HCEC 1CT (cell line): ENCODE data around the gene RPL34.

ENCODE experiments used
- DNase-seq: peaks from one replicate; pipeline ENCODE4 v3.0.0-alpha.2; 2017

RPL34 gene

DNA sequence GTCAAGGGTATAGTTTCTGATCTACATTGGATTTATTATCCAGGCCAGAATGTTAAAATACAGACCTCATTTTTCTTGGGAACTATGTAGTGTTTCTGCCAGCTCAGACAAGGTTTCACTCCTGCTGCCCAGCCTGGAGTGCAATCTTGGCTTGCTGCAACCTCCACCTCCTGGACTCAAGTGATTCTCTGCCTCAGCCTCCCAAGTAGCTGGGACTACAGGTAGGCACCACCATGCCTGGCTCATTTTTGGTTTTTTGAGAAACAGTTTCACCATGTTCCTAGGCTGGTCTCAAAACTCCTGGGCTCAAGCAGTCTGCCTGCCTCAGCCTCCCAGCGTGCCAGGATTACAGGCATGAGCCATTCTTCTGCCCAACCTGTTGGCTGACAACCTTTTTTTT lies 5.7 kb downstream of the RPL34 start:
- DNase-seq, result no peak

DNA sequence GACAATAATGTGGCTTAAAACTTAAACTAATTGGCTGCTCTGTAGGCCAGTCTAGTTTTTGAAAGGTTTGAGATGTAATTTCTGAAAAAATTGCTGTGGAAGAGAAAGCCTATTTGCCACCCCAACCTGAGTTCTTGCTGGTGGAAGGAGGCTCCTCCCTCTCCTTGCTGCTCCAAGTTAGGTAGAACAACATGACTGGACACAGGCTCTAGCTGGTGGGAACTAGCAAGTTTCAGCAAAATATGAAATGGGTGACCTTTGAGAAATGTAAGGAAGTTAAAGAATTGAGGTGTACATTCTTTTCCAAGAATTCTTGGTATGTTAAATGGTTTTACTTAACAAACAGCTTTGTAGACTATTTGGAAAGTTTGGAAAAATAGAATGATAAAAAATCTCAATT lies 8.0 kb downstream of the RPL34 start:
- no peak for DNase-seq

DNA sequence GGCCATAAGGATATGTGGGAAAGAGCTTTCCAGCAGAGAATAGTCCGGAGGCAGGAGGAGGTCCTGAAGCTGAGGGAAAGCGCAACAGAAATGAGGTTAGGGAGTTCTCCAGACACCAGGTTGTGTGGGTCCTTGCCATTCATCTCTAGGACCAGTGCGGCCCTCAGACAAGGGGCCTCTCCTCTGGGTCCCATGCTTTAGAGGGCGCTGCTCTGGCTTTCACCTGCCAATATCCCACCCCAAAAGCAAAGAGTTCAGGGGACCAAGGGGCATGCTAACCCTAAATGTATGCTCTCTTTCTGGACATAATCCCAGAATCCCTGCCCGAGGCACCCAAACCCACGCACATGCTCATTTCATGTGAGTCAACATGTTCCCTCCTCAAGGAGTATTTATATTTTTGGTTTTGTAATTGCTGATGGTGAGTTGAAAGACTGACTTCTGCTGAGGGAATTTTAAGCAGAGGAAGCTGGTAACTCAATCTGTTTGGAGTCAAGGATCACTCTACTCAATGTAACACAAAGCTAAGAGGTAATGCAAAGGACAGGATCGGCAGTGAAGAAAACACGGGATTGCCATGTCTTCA lies 14.8 kb downstream of the RPL34 start:
- no peak for DNase-seq

DNA sequence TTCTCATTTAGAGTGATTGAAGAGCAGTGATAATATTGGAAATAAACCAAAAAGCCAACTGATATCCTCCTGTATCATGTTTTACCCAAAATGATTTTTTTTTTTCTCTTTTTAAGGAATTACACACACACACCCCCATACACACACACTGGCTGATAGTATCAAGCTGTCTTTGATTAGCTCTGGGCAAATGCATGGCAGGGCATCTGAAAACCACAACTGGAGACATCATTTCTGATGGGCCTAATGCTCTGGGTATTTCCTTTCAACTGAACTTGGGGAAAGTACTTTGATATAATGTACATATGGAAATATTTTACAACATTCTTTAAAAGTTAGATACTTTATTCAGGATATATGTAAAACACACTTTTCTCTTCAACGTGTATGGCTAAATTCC lies 15.9 kb downstream of the RPL34 start:
- DNase-seq, result no peak

GRCh38 chr4:108637856-108638255 lies 17.5 kb downstream of the RPL34 start:
- DNase-seq, result no peak

GRCh38 chr4:108644237-108644636 lies 23.9 kb downstream of the RPL34 start:
- DNase-seq, result peak; percentile 35

DNA sequence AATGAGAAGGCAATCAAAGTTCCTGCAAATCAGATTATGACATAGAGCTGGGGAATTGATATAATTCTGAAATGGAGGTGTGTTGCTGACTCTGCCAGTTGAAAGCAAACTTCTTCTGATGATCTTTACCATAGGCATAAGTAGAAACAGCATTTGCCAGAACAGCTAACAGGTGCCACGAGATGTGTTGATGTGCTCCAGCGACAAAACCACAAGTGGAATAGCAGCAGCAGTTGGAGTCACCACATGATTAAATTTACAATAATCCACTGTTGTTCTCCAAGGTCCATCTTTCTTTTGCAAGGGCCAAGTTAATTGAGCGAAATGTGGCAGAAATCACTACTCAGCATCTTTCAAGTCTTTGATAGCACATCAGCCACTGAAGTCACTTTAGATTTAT lies 26.3 kb downstream of the RPL34 start:
- DNase-seq, result no peak

GRCh38 chr4:108649863-108650211 lies 29.5 kb downstream of the RPL34 start:
- no peak for DNase-seq

DNA sequence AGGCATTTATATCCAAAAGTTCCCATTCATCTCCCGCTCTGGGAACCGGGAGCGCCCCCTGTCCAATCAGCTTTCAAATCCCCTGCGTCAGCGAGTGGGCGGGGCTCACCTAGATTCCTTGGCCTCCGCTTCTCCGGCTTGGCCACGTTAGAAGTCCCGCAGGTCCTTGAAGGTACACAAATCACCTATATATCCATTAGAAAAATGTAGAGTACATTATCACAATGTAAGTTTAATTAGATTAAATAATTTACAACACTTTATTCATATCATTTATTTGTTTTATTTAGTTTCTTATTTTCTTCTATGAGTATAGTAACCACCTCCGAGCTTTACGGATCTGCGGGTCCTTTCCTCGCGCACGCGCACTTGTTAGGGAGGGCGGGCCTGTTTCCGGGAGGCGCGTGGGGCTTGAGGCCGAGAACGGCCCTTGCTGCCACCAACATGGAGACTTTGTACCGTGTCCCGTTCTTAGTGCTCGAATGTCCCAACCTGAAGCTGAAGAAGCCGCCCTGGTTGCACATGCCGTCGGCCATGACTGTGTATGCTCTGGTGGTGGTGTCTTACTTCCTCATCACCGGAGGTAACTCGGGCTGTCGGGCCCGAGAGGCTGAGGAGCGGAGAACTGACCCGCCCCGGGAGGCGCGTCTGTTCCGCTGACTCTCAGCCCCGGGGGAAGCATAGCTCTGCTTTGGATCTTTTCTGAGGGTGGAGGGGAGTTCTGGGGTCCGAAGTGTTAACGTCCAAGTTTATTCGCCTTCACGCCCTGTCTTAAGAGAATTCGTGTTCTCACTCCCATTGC lies 30.0 kb downstream of the RPL34 start, which contains the start of gene OSTC:
Gene OSTC, plus strand, starts transcription at position 388 of the 802 bp plus-strand sequence. Its CDS starts 57 bp downstream, at position 445.
- DNase-seq, result peak; percentile 89

DNA sequence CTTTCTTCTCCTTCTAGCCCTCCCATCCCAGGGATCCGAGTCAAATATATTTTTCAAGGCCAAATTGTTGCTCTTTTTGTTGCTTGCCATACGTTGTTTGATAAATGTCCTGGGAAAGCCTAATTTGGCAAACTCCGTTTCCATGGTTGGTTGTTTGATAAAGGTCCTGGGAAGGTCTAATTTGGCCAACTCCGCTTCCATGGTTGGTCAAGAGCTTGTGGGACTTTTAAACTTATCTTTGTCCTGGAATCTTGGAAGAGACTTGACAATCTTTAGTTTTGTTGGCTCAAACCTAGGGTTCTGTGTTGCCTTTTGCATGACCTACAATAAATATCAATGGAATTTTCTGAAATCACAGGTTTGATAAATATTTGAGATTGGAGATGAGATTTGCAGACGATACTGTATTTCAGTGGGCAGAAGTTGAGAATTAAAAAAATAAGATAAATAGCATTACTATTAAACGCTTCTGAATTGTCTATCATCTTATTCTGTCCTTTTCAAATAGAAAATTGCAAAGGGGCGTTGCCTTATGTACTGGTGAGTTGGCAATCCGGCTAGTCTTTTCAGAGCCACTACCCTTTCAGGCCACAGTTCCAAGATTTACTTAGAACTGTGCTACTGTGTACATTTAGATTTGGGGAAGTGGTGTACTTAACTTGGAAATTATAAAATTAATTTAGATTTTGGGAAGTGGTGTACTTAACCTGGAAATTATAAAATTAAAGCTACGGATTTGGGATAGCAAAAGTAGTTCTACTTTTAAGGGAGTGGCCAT lies 30.8 kb downstream of the RPL34 start:
- peak; percentile 42 for DNase-seq

GRCh38 chr4:108662629-108663028 lies 42.3 kb downstream of the RPL34 start:
- no peak for DNase-seq

DNA sequence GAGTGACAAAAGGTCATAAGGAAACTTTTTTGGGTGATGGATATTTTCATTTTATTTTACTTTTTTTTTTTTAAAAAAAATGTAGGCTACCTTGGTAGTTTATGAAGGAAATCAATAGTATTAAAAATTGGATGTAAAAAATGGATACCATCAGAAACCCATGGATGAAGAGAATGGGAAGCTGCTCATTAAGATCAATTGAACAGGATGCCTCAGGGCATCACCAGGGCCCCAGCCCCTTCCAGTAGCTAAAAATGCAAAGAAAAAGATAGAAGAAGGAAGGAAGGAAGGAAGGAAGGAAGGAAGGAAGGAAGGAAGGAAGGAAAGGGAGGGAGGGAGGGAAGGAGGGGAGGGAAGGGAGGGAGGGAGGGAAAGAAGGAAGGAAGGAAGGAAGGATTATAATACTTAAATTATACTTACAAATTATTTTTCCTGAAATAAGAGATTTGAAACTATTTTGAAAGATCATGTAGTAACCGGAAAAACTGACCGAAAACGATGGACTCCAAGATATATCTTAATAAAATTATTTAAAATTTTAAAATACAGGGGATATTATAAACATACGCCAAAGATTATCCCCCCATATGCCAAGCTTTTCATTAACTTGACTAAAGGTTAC lies 54.1 kb downstream of the RPL34 start:
- DNase-seq, result no peak
